KOPT-K1 (cell line): ENCODE measurements around the gene HTATIP2.

Source experiments
- H3K27ac ChIP-seq: fragments of 200-600 bp; sonication (generic); 2 replicates; pipeline ENCODE4 v1.5.1; 2016; ENCODE audit warnings: antibody characterized with exemption, mild to moderate bottlenecking, low read depth, low read length; ENCODE audit not compliant: poor library complexity, severe bottlenecking
- H3K36me3 ChIP-seq: fragments of 200-600 bp; sonication (generic); 2 replicates; pipeline ENCODE4 v1.5.1; 2017; ENCODE audit warnings: antibody characterized with exemption, mild to moderate bottlenecking, low read length, moderate library complexity; ENCODE audit not compliant: insufficient read depth
- H3K9me3 ChIP-seq: fragments of 200-600 bp; sonication (generic); 2 replicates; pipeline ENCODE4 v1.5.1; 2017; ENCODE audit warnings: antibody characterized with exemption, low read length, mild to moderate bottlenecking; ENCODE audit not compliant: insufficient read depth, poor library complexity, severe bottlenecking

The HTATIP2 gene

GRCh38 chr11:20388096-20389055 is 24.9 kb downstream of the HTATIP2 start:
- H3K9me3 ChIP-seq, result no peaks in the 10 kb centered on the region
- H3K27ac ChIP-seq, result peak overlapping the region; percentile 90
- peaks cover 39% of the 10 kb centered on the region for H3K36me3 ChIP-seq

GRCh38 chr11:20397281-20397680 is 33.8 kb downstream of the HTATIP2 start:
- peaks cover 96% of the 10 kb centered on the region for H3K36me3 ChIP-seq
- no peak overlapping the region for H3K27ac ChIP-seq
- H3K9me3 ChIP-seq, result no peaks in the 10 kb centered on the region

GRCh38 chr11:20399498-20399897 is 36.0 kb downstream of the HTATIP2 start:
- H3K36me3 ChIP-seq, result peaks cover 95% of the 10 kb centered on the region
- H3K27ac ChIP-seq, result no peak overlapping the region

GRCh38 chr11:20403059-20403458 is 39.5 kb downstream of the HTATIP2 start:
- H3K27ac ChIP-seq, result no peak overlapping the region
- no peaks in the 10 kb centered on the region for H3K9me3 ChIP-seq
- H3K36me3 ChIP-seq, result peaks cover 96% of the 10 kb centered on the region

More at GRCh38 chr11:20399498-20399897, 36.0 kb downstream of the HTATIP2 start:
- no peaks in the 10 kb centered on the region for H3K9me3 ChIP-seq

GRCh38 chr11:20406484-20406883 is 43.0 kb downstream of the HTATIP2 start:
- no peaks in the 10 kb centered on the region for H3K9me3 ChIP-seq
- no peak overlapping the region for H3K27ac ChIP-seq
- peaks cover 92% of the 10 kb centered on the region for H3K36me3 ChIP-seq

- no peaks in the 10 kb centered on the region for H3K9me3 ChIP-seq
- H3K36me3 ChIP-seq, result peaks cover 93% of the 10 kb centered on the region
- no peak overlapping the region for H3K27ac ChIP-seq
Measured at GRCh38 chr11:20407344-20407743, 43.8 kb downstream of the HTATIP2 start.

GRCh38 chr11:20415432-20415831 is 51.9 kb downstream of the HTATIP2 start:
- peaks cover 100% of the 10 kb centered on the region for H3K36me3 ChIP-seq
- no peak overlapping the region for H3K27ac ChIP-seq
- H3K9me3 ChIP-seq, result no peaks in the 10 kb centered on the region

- Histone ChIP-seq H3K36me3 (peaks cover 100% of the 10 kb centered on the region), H3K27ac (no peak overlapping the region), H3K9me3 (no peaks in the 10 kb centered on the region)
Measured at GRCh38 chr11:20417771-20418170, 54.3 kb downstream of the HTATIP2 start.

GRCh38 chr11:20421946-20422345 is 58.4 kb downstream of the HTATIP2 start:
- H3K27ac ChIP-seq, result no peak overlapping the region
- peaks cover 97% of the 10 kb centered on the region for H3K36me3 ChIP-seq
- no peaks in the 10 kb centered on the region for H3K9me3 ChIP-seq

GRCh38 chr11:20429216-20429615 is 65.7 kb downstream of the HTATIP2 start:
- no peaks in the 10 kb centered on the region for H3K9me3 ChIP-seq
- peaks cover 68% of the 10 kb centered on the region for H3K36me3 ChIP-seq
- no peak overlapping the region for H3K27ac ChIP-seq
